AG09319 (cell line): ENCODE data around the gene CFHR4.
"Not testable (repeated sequence)": the region's sequence is repeated elsewhere in the genome, so short reads cannot be mapped to it uniquely, and the experiment has no call there.

Source experiments
- DNase-seq: peaks from one replicate; pipeline ENCODE4 v3.0.0-alpha.2; 2010; ENCODE audit warnings: low read depth; ENCODE audit errors: extremely low read depth
- TF ChIP-seq, protein P1 (sequence below): IDR thresholded peaks from 2 replicates; pipeline ENCODE4 v1.5.1; 2011; ENCODE audit warnings: low read depth, mild to moderate bottlenecking, inconsistent platforms, low read length, moderate library complexity

CFHR4 gene

DNA sequence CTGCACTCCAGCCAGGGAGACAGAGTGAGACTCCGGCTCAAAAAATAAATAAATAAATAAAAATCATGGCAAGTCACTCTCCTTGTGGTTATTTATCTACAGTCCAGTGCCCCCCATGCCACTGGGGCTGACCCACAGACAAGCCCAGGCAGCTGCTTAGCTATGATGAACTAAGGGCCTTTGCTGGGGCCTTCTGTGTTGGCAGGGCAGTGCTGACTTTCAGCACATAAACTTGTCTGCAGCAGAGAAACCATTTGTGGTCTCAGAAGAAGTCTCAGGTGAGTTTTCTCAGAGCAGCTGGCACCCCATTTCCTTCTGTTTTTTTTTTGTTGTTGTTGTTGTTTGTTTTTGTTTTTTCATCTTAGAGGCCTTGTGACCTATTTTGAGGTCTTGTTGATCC, 20.9 kb upstream of the CFHR4 start:
- DNase-seq: no peak
- TF ChIP-seq, protein P1, sequence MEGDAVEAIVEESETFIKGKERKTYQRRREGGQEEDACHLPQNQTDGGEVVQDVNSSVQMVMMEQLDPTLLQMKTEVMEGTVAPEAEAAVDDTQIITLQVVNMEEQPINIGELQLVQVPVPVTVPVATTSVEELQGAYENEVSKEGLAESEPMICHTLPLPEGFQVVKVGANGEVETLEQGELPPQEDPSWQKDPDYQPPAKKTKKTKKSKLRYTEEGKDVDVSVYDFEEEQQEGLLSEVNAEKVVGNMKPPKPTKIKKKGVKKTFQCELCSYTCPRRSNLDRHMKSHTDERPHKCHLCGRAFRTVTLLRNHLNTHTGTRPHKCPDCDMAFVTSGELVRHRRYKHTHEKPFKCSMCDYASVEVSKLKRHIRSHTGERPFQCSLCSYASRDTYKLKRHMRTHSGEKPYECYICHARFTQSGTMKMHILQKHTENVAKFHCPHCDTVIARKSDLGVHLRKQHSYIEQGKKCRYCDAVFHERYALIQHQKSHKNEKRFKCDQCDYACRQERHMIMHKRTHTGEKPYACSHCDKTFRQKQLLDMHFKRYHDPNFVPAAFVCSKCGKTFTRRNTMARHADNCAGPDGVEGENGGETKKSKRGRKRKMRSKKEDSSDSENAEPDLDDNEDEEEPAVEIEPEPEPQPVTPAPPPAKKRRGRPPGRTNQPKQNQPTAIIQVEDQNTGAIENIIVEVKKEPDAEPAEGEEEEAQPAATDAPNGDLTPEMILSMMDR: no peak

- DNase-seq: no peak
- TF ChIP-seq, protein P1: no peak
Measured at GRCh38 chr1:196873385-196873784, 14.5 kb upstream of the CFHR4 start.

DNA sequence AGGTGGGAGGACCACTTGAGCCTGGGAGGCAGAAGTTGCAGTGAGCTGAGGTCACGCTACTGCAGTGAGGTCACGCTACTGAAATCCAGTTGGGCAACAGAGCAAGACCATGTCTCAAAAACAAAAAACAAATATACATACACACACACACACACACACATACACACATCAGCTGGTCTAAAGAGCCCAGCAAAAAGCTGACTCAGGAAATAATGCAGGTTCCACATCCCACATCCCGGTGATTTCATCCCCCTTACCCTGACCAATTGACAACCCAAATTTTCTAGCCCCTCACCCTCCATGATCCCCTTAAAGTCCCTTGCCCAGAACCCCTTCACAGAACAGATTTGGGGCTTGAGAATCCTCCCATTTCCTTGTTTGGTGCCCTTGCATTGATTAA, 11.9 kb upstream of the CFHR4 start:
- DNase-seq: no peak
- TF ChIP-seq, protein P1: no peak

DNA sequence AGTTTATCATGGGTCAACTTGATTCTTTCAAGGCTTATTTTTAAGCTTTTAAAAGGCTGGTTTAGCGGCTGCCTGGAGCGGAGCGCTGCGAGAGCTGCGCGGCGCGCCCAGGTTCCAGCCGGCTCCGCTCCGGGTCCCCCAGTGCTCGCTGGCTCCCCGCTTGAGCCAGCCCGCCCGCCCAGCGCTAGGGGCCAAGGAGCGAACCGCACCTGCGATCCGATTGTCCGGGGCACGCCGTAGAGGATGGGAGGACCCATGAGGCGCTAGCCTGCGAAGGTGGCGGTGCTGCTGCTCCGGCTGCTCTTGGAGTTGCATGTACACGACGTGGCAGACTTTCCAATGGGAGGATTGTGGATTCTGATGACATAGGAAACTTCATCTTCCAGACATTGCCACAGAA, 9.9 kb upstream of the CFHR4 start:
- DNase-seq: no peak
- TF ChIP-seq, protein P1: no peak

DNA sequence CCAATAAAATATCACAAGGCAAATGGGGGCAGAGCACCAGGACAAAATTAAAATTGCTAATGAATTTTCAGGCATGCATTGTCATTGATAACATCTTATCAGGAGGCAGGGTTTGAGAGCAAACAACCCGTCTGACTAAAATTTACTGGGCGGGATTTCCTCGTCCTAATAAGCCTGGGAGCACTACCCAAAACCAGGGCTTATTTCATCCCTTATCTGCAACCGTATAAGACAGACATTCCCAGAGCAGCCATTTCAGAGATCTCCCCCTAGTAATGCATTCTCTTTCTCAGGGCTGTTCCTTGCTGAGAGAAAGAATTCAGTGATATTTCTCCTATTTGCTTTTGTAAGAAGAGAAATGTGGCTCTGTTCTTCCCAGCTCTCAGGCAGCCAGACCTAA, 1.3 kb upstream of the CFHR4 start:
- DNase-seq: not testable (repeated sequence)

- no peak for DNase-seq
- TF ChIP-seq, protein P1: no peak
Measured at GRCh38 chr1:196890668-196891067, 2.8 kb downstream of the CFHR4 start.

GRCh38 chr1:196891251-196891650, 3.4 kb downstream of the CFHR4 start:
- TF ChIP-seq, protein P1: no peak
- no peak for DNase-seq

DNA sequence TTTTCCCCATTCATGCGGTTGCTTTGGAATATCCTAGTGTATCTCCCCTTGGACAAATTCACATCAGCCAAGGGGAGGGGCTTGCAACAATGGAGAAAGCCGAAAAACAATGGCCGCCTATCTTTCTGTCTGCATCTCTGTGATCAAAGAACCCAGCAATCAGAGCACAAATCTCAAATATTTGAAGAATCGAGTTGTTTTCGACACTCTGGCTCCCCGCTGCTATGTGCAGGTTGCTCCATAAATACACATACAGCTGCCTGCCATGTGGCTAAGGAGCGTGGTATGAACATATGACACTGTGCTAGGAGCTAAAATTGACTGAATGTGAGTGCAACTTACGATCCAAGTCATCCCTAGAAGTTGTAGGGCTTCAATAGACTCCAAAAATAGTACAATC, 8.5 kb downstream of the CFHR4 start:
- TF ChIP-seq, protein P1: no peak
- DNase-seq: no peak
